AG09309 (cell line): ENCODE results near the gene GNA14.

Experiments
- DNase-seq: peaks from one replicate; pipeline ENCODE4 v3.0.0-alpha.2; 2010; ENCODE audit warnings: low read depth
- H3K4me3 ChIP-seq: 2 replicates; pipeline ENCODE4 v1.5.1; 2011; ENCODE audit warnings: mild to moderate bottlenecking, low read depth, low read length, moderate library complexity; ENCODE audit not compliant: control insufficient read depth
- TF ChIP-seq, protein P1 (sequence below): IDR thresholded peaks from 2 replicates; pipeline ENCODE4 v1.5.1; 2011; ENCODE audit warnings: mild to moderate bottlenecking, low read depth, low read length, inconsistent platforms; ENCODE audit not compliant: insufficient read depth, control insufficient read depth; ENCODE audit errors: missing control alignments

Gene GNA14

DNA sequence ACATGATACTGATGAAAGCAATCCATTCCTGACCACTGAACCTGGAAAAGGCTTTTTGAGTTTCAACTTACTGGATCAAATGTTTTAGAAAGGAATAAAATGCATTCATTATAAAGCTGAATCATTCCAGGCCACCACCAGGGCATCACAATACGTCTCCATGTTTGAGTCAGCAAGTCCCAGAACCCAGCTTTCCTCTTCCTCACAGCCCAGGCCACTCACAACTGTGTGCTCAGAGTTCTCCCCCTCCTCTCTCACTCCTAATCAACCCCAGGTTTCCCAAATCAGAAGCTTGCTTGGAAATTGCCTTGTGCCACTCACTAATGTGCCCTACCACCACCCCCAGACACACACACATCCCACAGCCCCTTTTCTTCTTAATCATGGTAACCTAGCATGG lies 91.7 kb downstream of the GNA14 start:
- no peak for DNase-seq
- TF ChIP-seq, protein P1, sequence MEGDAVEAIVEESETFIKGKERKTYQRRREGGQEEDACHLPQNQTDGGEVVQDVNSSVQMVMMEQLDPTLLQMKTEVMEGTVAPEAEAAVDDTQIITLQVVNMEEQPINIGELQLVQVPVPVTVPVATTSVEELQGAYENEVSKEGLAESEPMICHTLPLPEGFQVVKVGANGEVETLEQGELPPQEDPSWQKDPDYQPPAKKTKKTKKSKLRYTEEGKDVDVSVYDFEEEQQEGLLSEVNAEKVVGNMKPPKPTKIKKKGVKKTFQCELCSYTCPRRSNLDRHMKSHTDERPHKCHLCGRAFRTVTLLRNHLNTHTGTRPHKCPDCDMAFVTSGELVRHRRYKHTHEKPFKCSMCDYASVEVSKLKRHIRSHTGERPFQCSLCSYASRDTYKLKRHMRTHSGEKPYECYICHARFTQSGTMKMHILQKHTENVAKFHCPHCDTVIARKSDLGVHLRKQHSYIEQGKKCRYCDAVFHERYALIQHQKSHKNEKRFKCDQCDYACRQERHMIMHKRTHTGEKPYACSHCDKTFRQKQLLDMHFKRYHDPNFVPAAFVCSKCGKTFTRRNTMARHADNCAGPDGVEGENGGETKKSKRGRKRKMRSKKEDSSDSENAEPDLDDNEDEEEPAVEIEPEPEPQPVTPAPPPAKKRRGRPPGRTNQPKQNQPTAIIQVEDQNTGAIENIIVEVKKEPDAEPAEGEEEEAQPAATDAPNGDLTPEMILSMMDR: no peak
- H3K4me3 ChIP-seq: no peak overlapping the region

DNA sequence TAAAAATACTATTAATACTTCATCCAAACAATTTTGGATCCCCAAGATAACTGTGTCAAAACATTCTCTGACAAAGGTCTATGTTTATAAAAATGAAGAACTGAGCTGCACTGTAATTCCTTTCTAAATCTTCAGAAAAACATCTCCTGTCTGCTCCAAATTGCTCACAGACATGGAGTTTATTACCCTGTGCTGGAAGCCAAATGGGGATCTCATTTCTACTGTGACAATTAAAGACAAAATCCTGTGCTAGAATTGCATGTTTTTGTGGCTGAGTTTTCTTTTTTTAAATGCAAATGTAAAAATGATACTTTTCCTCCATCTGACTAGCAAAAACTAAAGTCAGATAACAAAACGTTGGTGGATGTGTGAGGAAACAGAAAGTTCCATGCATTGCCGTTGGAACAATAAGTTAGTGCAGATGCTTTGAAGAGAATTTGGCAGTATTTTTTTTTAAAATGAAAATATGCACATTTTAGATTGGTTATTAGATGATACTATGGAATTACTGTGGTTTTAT lies 93.5 kb downstream of the GNA14 start:
- TF ChIP-seq, protein P1: no peak
- H3K4me3 ChIP-seq: no peak overlapping the region
- DNase-seq: no peak

DNA sequence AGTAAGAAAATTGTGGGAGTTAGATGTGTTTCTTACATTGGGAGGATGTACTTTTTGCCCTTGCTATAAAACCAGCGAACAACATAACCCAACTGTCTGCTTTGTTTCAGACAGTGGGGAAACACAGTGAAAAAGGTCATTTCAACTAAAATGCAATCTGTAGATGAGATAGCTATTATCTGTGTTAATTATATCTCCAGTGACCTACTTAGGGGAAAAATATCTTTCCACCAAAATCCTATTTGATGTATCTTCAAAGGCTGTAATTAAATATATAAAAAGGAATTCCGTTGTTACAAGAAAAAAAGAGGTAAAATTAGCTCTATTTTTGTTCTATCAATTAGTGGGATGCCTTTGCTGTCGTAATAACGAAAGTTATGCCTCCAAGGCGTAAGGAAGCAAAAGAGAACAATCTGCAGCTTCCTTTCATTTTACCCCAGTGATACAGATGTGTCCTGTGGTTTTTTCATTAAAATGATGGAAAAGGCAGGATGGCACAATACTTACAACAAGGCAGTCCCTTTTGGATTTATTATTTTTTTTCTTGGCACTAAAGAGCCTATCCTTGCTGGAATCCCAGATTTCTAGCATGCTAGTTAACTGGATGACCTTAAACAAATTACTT lies 100.9 kb downstream of the GNA14 start:
- no peak overlapping the region for H3K4me3 ChIP-seq
- DNase-seq: no peak
- TF ChIP-seq, protein P1: no peak

DNA sequence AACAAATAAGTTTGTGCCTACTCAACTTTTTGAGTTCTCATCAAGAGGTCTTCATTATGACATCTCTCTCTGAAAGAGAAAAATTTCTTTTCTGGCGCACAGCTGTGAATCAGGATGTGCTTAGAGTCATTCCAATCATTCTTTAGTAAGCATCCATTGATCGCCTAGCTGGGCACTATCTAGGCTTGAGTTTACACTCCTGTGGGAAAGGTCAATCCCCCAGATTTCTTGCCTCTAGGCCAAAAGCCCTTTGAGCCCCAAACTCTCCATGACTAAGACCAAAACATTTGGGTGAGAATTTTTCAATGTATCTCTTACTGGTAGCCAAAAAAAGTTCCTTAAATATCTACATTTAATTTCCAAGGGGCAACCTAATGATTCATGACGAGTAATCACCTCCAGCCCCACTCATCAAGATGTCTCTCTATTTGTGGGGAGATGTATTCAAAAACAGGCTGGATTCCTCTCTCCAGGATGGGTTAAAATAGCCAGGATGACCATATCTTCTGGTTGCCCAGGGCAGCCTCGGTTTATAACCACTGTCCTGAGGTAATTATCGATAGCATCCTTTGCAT lies 101.7 kb downstream of the GNA14 start:
- TF ChIP-seq, protein P1: no peak
- H3K4me3 ChIP-seq: no peak overlapping the region
- DNase-seq: no peak

DNA sequence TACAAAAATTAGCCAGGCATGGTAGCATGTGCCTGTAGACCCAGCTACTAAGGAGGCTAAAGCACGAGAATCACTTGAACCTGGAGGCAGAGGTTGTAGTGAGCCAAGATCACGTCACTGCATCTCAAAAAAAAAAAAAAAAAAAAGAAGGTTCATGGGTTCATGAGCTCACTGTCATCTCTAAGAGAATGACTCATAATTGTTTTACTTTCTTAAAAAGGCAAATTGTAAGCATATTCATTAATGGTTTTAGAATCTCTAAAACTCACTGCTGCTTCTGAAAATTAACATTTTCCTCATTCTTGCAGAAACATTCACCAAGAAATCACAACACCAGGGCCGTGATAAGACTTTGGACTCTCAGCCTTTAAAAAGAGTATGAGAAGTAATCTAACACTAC lies 103.6 kb downstream of the GNA14 start:
- TF ChIP-seq, protein P1: no peak
- no peak for DNase-seq
- H3K4me3 ChIP-seq: no peak overlapping the region

DNA sequence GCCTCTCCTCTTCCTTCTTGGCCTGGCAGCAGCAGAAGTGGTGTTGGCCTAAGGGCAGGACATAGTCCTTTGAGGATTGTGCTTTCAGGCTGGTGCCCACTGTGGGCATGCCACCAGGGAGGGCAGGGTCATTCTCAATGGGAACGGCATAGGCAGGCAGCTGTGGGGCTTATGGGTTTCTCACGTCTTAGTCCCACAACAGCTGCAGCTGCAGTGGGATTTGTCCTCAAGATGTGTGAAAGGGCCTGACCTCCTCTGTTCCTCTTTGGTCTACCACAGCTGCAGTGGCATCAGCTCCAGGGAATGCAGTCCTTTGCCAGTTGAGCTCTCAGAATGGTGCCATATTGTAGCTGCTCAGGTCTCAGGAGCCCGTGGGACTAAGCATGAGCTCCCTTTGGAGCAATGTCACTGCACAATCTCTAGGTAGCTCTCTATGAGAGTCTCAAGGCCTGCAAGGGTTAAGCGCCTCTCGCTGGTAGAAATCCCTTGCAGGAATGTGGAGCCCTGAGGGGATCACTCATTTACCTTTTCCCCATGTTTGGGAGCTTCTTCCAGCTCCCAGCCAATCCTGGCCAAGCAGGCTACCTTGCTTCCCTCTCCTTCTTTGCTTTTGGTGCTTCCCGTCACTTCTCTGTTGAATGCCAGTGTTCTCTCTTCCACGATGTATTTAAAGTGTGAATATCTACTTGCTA lies 104.8 kb downstream of the GNA14 start:
- TF ChIP-seq, protein P1: no peak
- DNase-seq: no peak

More for the DNA sequence above, 104.8 kb downstream of the GNA14 start:
- no peak overlapping the region for H3K4me3 ChIP-seq
